Karpas-422 (cell line): ENCODE measurements around the gene MOCOS. TPM values are rescaled to one million over a fixed set of nuclear protein-coding genes. Genes with fewer than 3 reads are reported as not detected.

ENCODE experiments used
- DNase-seq: peaks from one replicate; pipeline ENCODE4 v3.0.0-alpha.2; 2015
- H2AFZ ChIP-seq: fragments of 200-600 bp; sonication (generic); 2 replicates; pipeline ENCODE4 v1.6.1; 2014; ENCODE audit warnings: antibody characterized with exemption, low read length, mixed read lengths
- H3K27ac ChIP-seq: fragments of 200-600 bp; sonication (generic); 2 replicates; pipeline ENCODE4 v1.5.1; 2014; ENCODE audit warnings: mild to moderate bottlenecking, low read length, moderate library complexity
- H3K27me3 ChIP-seq: fragments of 200-600 bp; sonication (generic); 2 replicates; pipeline ENCODE4 v1.6.1; 2014; ENCODE audit warnings: low read length, mixed read lengths
- H3K36me3 ChIP-seq: fragments of 200-600 bp; sonication (generic); 2 replicates; pipeline ENCODE4 v1.6.1; 2014; ENCODE audit warnings: low read length, mixed read lengths; ENCODE audit not compliant: insufficient read depth
- H3K4me1 ChIP-seq: fragments of 200-600 bp; sonication (generic); 2 replicates; pipeline ENCODE4 v1.6.1; 2014; ENCODE audit warnings: mild to moderate bottlenecking, low read length, mixed read lengths
- H3K4me2 ChIP-seq: fragments of 200-600 bp; sonication (generic); 2 replicates; pipeline ENCODE4 v1.6.1; 2014; ENCODE audit warnings: low read length, low read depth, mild to moderate bottlenecking; ENCODE audit not compliant: poor library complexity, severe bottlenecking
- H3K4me3 ChIP-seq: fragments of 200-600 bp; sonication (generic); 2 replicates; pipeline ENCODE4 v1.5.1; 2014; ENCODE audit warnings: mild to moderate bottlenecking, antibody characterized with exemption, low read length, mixed read lengths
- H3K79me2 ChIP-seq: fragments of 200-600 bp; sonication (generic); 2 replicates; pipeline ENCODE4 v1.6.1; 2014; ENCODE audit warnings: mild to moderate bottlenecking, low read length, mixed read lengths
- H3K9ac ChIP-seq: fragments of 200-600 bp; sonication (generic); 2 replicates; pipeline ENCODE4 v1.6.0; 2014; ENCODE audit warnings: low read length
- H3K9me2 ChIP-seq: fragments of 200-600 bp; sonication (generic), shearing (Covaris generic); replicated peaks from 2 replicates; pipeline ENCODE4 v1.6.0; 2014; ENCODE audit warnings: mild to moderate bottlenecking, low read length, moderate library complexity; ENCODE audit not compliant: insufficient read depth
- H3K9me3 ChIP-seq: fragments of 300-700, 200-600 bp; sonication (generic); 2 replicates; pipeline ENCODE4 v1.6.1; 2014; ENCODE audit warnings: low read length, mixed read lengths
- H4K20me1 ChIP-seq: fragments of 200-600 bp; sonication (generic); 2 replicates; pipeline ENCODE4 v1.6.1; 2014; ENCODE audit warnings: mild to moderate bottlenecking, antibody characterized with exemption, low read length, low read depth; ENCODE audit not compliant: insufficient read depth
- total RNA-seq: library from RNA; depleted of rRNA; stranded (reverse); fragments of >200 nt; shearing (Covaris generic); gene quantifications from 2 replicates; pipeline ENCODE4 v1.2.3, GENCODE V29; 2014; ENCODE audit warnings: low replicate concordance

The MOCOS gene
- total RNA-seq, 1 experiment from 2014 or later = not detected

DNA sequence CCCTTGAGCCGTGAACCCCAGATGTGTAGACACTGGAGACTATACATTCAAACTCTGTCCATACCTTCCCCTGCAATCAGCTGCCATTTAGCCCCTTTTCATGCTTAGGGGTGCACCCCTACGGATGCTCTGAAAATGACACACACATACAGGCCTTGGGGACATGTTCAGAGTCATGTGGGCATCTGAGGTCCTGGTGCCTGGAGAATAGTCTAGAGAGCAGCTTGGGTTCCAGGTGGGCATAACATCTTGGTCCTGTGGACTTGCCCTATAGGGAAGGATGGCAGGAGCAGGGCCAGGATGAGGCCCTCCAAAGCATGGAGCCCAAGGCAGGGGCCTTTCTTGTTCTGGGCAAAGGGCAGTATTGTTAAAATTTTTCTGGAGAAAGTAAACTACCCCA, 100.4 kb downstream of the MOCOS start:
- no peaks in the 10 kb centered on the region for H3K79me2 ChIP-seq
- H3K4me3 ChIP-seq = no peak overlapping the region
- H4K20me1 ChIP-seq = no peaks in the 10 kb centered on the region
- DNase-seq = no peak
- H3K27me3 ChIP-seq = no peaks in the 10 kb centered on the region
- no peaks in the 10 kb centered on the region for H3K9me2 ChIP-seq
- no peaks in the 10 kb centered on the region for H3K36me3 ChIP-seq
- H2AFZ ChIP-seq = no peak overlapping the region
- H3K9me3 ChIP-seq = no peaks in the 10 kb centered on the region
- H3K4me1 ChIP-seq = peaks cover 5% of the 10 kb centered on the region
- H3K4me2 ChIP-seq = no peak overlapping the region
- H3K9ac ChIP-seq = no peak overlapping the region
- no peak overlapping the region for H3K27ac ChIP-seq

DNA sequence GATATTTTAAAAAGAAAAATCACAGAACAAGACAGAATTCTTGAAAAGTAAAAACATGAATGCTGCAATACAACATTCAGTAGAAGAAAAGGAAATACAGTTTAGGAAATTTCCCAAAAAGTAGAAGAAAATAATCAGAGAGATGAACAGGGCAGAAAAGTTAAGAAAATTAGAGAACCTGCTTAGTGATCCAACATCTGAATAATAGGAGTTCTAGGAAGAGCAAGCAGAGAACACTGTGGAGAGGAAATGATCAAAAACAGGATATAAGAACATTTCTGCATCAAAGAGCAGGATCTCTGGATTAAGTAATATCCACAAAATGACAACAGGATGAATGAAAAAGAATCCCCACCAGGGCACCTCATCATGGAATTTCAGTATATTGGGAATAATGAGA, 101.4 kb downstream of the MOCOS start:
- Histone ChIP-seq H3K27ac (no peak overlapping the region), H3K79me2 (no peaks in the 10 kb centered on the region), H3K4me2 (no peak overlapping the region), H2AFZ (no peak overlapping the region), H3K27me3 (no peaks in the 10 kb centered on the region), H3K9me3 (no peaks in the 10 kb centered on the region), H3K9ac (no peak overlapping the region), H3K4me1 (peaks cover 5% of the 10 kb centered on the region), H3K9me2 (no peaks in the 10 kb centered on the region), H3K4me3 (no peak overlapping the region), H4K20me1 (no peaks in the 10 kb centered on the region), H3K36me3 (no peaks in the 10 kb centered on the region)
- DNase-seq = no peak

DNA sequence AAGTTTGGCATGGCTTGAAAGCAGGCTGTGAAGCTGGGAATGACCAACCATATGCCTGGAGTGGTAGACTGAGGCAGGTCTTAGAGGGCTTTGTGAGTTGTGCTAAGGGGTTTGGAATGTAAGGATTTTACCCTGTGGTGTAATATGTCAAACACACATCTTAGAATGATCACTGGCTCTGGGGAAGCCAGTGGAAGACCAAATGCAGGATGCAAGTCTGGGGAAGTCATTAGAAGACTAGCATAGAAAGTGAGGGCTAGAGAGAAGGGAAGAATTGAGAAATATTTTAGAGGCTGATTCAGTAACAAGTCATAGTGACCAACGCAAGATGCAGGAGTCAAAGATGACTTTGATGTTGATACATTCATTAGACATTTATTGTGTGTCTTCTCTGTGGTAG, 106.7 kb downstream of the MOCOS start:
- Histone ChIP-seq H3K9me3 (no peaks in the 10 kb centered on the region), H2AFZ (no peak overlapping the region), H3K4me2 (no peak overlapping the region), H3K9me2 (no peaks in the 10 kb centered on the region), H3K79me2 (no peaks in the 10 kb centered on the region), H3K9ac (no peak overlapping the region), H3K4me1 (no peaks in the 10 kb centered on the region), H3K36me3 (no peaks in the 10 kb centered on the region), H4K20me1 (no peaks in the 10 kb centered on the region), H3K27me3 (no peaks in the 10 kb centered on the region), H3K27ac (no peak overlapping the region), H3K4me3 (no peak overlapping the region)
- no peak for DNase-seq

DNA sequence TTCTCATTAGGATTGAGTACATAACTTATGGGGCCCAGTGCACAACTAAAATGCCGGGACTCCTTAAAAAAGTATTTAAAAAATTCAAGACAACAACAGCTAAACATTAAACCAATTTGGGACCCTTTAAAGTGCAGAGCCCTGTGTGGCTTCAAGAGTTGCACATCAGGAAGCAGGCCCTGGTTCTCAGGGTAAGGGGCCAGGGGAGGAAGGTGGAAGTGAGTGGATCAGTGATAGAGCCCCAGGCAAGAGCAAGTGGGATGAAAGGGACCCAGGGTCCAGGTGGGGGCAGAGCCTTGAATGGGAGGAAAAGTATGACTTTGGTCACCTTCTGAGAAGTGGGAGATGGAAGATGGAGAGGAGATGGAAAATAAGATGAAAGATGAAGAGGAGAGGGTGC, 107.9 kb downstream of the MOCOS start:
- Histone ChIP-seq H2AFZ (no peak overlapping the region), H3K36me3 (no peaks in the 10 kb centered on the region), H3K27me3 (no peaks in the 10 kb centered on the region), H3K4me3 (no peak overlapping the region), H3K4me1 (no peaks in the 10 kb centered on the region), H3K9ac (no peak overlapping the region), H3K79me2 (no peaks in the 10 kb centered on the region), H3K9me2 (no peaks in the 10 kb centered on the region), H4K20me1 (no peaks in the 10 kb centered on the region), H3K27ac (no peak overlapping the region), H3K4me2 (no peak overlapping the region), H3K9me3 (no peaks in the 10 kb centered on the region)
- no peak for DNase-seq

DNA sequence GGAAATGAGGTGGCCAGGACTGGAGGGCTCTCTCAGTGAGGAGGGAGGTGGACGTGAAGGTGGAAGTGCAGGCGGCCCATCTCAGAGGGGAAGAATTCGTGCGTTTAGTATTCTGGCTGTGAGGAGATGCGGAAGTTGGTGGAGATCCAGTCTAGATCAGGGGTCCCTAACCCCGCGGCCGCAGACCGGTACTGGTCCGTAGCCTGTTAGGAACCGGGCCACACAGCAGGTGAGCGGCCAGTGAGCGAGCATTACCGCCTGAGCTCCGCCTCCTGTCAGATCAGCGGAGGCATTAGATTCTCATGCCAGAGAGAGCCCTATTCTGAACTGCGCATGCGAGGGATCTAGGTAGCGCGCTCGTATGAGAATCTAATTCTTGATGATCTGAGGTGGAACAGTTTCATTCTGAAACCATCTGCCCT, 108.6 kb downstream of the MOCOS start:
- Histone ChIP-seq H3K36me3 (no peaks in the 10 kb centered on the region), H4K20me1 (no peaks in the 10 kb centered on the region), H3K4me2 (no peak overlapping the region), H3K27me3 (no peaks in the 10 kb centered on the region), H3K4me1 (no peaks in the 10 kb centered on the region), H3K9me3 (no peaks in the 10 kb centered on the region), H3K9me2 (no peaks in the 10 kb centered on the region), H3K27ac (no peak overlapping the region), H3K4me3 (no peak overlapping the region), H3K79me2 (no peaks in the 10 kb centered on the region), H2AFZ (no peak overlapping the region), H3K9ac (no peak overlapping the region)
- no peak for DNase-seq

DNA sequence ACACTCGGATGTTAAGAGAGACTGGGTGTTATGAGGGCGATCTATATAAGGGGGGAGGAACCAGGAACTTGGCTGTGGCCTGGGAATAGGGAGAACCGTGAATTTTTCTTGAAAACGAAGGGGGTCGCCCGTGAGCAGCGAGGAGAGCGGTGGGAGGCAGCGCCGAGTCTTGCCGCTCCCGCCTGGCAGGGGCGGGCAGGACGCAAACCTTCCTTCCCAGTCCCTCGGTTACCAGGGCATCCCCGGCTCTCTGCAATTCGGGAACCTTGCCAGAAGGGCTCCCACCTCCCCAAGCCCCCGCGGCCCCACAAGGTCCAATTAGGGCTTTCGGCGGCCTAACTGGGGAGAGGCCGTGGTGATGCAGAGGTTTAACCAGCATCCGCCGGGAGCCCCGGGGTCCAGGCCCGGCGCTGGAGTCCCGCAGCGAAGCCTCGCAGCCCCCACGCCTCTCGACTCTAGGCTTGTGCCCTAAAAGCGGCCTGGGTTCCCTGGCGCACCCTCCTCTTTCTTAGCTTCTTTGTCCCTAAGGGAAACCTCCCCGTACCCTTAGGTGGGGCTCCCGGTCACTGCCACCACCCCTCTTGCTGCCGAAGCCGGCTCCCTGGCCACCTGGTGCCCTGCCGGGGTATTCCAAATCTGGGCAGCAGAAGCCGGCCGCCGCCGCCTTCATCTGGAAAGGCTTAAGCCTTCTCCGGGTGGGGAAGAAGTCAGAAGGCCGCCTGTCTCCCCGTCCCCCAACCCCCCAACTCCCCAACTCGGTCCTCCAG, 109.5 kb downstream of the MOCOS start:
- Histone ChIP-seq H3K36me3 (no peaks in the 10 kb centered on the region), H2AFZ (no peak overlapping the region), H3K4me3 (no peak overlapping the region), H3K9ac (no peak overlapping the region), H3K9me2 (no peaks in the 10 kb centered on the region), H3K4me1 (no peaks in the 10 kb centered on the region), H4K20me1 (no peaks in the 10 kb centered on the region), H3K27ac (no peak overlapping the region), H3K4me2 (no peak overlapping the region), H3K79me2 (no peaks in the 10 kb centered on the region), H3K9me3 (no peaks in the 10 kb centered on the region), H3K27me3 (no peaks in the 10 kb centered on the region)
- no peak for DNase-seq

DNA sequence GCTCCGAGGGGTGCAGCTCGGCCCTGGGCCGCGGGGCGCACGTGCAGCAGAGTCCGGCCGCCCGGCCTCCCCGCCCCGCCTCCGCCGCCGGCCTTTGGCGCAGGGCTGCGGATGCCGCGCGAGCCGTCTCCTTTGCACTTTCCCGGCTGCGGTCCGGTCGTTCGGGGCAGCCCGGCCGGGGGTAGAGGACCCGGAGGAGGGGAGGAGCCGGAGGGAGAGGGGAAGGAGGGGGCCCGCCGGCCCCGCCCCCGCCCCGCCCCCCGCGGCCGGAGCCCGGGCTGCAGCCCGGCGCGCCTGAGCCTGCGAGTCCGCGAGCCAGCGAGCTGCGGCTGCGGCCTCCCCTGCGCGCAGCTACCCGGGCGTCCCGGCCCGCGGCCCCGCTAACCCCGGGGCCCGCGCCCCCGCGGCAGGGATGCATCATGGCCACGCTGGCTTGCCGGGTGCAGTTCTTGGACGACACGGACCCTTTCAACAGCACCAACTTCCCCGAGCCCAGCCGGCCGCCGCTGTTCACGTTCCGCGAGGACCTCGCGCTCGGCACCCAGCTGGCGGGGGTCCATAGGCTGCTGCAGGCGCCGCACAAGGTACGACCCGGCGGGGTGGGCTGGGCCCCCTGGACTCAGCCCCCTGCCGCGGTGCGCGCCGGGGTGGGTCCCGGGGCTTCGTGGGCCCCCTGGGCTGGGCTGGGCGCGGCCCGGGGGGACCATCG, 110.3 kb downstream of the MOCOS start, which contains the start of gene FHOD3:
TSS of gene FHOD3 (plus strand) at position 297 of the 709 bp plus-strand sequence. CDS start at position 420, 123 bp downstream.
- DNase-seq = no peak
- Histone ChIP-seq H3K9me2 (no peaks in the 10 kb centered on the region), H3K4me1 (no peaks in the 10 kb centered on the region), H3K4me2 (no peak within 1 kb of the TSS), H3K79me2 (no peaks in the 10 kb centered on the region), H3K9me3 (no peaks in the 10 kb centered on the region), H3K9ac (no peak within 1 kb of the TSS), H3K27me3 (no peaks in the 10 kb centered on the region), H2AFZ (no peak within 1 kb of the TSS), H3K4me3 (no peak within 1 kb of the TSS), H3K27ac (no peak within 1 kb of the TSS), H3K36me3 (no peaks in the 10 kb centered on the region), H4K20me1 (no peaks in the 10 kb centered on the region)

DNA sequence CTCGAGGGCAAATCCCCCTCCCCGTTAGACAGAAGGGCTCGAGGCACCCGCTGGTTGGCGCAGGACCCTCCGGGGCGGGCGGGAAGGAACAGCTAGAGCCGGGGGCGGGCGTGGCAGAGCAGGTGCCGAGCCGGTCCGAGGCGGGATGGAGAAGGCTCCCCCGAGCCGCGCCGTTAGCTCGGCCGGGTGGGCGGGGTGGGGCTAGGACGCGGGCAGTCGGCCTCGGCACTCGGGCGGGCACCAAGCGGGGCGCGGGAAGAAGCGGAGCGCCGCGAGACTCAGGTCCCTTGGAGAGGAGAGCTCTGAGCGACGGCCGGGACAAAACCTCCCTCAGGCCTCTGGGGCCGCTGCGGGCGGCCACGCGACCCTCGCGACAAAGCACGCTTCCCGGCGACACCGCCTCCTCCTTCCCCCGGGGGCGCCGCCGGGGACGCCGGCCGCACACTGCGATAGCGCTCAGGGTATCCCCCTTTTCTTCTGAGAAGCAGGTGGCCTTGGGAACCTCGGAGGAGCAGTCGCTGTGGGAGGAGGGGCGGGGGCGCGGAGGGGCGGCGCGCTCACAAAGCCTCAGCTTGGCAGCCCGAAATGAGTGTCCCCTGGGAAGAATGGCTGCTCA, 110.9 kb downstream of the MOCOS start:
- H3K4me3 ChIP-seq = no peak overlapping the region
- no peaks in the 10 kb centered on the region for H3K36me3 ChIP-seq
- H3K27ac ChIP-seq = no peak overlapping the region
- H4K20me1 ChIP-seq = no peaks in the 10 kb centered on the region
- H3K27me3 ChIP-seq = no peaks in the 10 kb centered on the region
- H3K9ac ChIP-seq = no peak overlapping the region
- no peaks in the 10 kb centered on the region for H3K4me1 ChIP-seq
- H3K9me2 ChIP-seq = no peaks in the 10 kb centered on the region
- no peak overlapping the region for H3K4me2 ChIP-seq
- no peak for DNase-seq
- no peaks in the 10 kb centered on the region for H3K9me3 ChIP-seq
- H3K79me2 ChIP-seq = no peaks in the 10 kb centered on the region
- H2AFZ ChIP-seq = no peak overlapping the region
